HEK293 (cell line): ENCODE measurements around the gene XYLT2.

Experiments
- ATF2 ChIP-seq: fragments of 450-650 bp; formaldehyde crosslinking; IDR thresholded peaks from 2 replicates; pipeline ENCODE4 v1.5.1; 2016; ENCODE audit warnings: missing biosample characterization, missing genetic modification characterization, low read depth
- ELK4 ChIP-seq: IDR thresholded peaks from 2 replicates; pipeline ENCODE4 v1.6.1; 2011; ENCODE audit warnings: mild to moderate bottlenecking, low read depth, low read length, borderline replicate concordance
- HOXA7 ChIP-seq: sonication (generic); formaldehyde crosslinking; IDR thresholded peaks from 2 replicates; pipeline ENCODE4 v1.8.1; 2022; ENCODE audit warnings: missing genetic modification reagents, borderline replicate concordance
- MYNN ChIP-seq: fragments of 450-650 bp; formaldehyde crosslinking; IDR thresholded peaks from 2 replicates; pipeline ENCODE4 v1.5.1; 2016; ENCODE audit warnings: missing biosample characterization, missing genetic modification characterization, borderline replicate concordance
- REPIN1 ChIP-seq: fragments of 450-650 bp; formaldehyde crosslinking; IDR thresholded peaks from 2 replicates; pipeline ENCODE4 v1.5.1; 2017; ENCODE audit warnings: missing biosample characterization, missing genetic modification characterization, low read depth
- SCRT1 ChIP-seq: fragments of 450-650 bp; formaldehyde crosslinking; IDR thresholded peaks from 2 replicates; pipeline ENCODE4 v1.5.1; 2016; ENCODE audit warnings: missing biosample characterization, missing genetic modification characterization, borderline replicate concordance
- SP2 ChIP-seq: fragments of 450-650 bp; formaldehyde crosslinking; IDR thresholded peaks from 2 replicates; pipeline ENCODE4 v1.5.1; 2016; ENCODE audit warnings: missing biosample characterization, missing genetic modification characterization
- YY2 ChIP-seq: fragments of 450-650 bp; formaldehyde crosslinking; IDR thresholded peaks from 2 replicates; pipeline ENCODE4 v1.5.1; 2016; ENCODE audit warnings: missing biosample characterization, missing genetic modification characterization
- ZFP37 ChIP-seq: fragments of 450-650 bp; formaldehyde crosslinking; IDR thresholded peaks from 2 replicates; pipeline ENCODE4 v1.5.1; 2016; ENCODE audit warnings: missing biosample characterization, missing genetic modification characterization
- ZIC2 ChIP-seq: fragments of 450-650 bp; formaldehyde crosslinking; IDR thresholded peaks from 2 replicates; pipeline ENCODE4 v1.5.1; 2016; ENCODE audit warnings: missing biosample characterization, missing genetic modification characterization
- ZNF10 ChIP-seq: fragments of 450-650 bp; formaldehyde crosslinking; IDR thresholded peaks from 2 replicates; pipeline ENCODE4 v1.5.1; 2017; ENCODE audit warnings: missing biosample characterization, missing genetic modification characterization
- ZNF112 ChIP-seq: fragments of 450-650 bp; formaldehyde crosslinking; IDR thresholded peaks from 2 replicates; pipeline ENCODE4 v1.5.0; 2017; ENCODE audit warnings: missing biosample characterization, missing genetic modification characterization
- ZNF138 ChIP-seq: fragments of 450-650 bp; formaldehyde crosslinking; IDR thresholded peaks from 2 replicates; pipeline ENCODE4 v1.5.1; 2016; ENCODE audit warnings: missing biosample characterization, missing genetic modification characterization, borderline replicate concordance
- ZNF169 ChIP-seq: fragments of 450-650 bp; formaldehyde crosslinking; IDR thresholded peaks from 2 replicates; pipeline ENCODE4 v1.5.1; 2016; ENCODE audit warnings: missing biosample characterization, missing genetic modification characterization
- ZNF18 ChIP-seq: fragments of 450-650 bp; formaldehyde crosslinking; IDR thresholded peaks from 2 replicates; pipeline ENCODE4 v1.5.1; 2016; ENCODE audit warnings: missing biosample characterization, missing genetic modification characterization
- ZNF324 ChIP-seq: fragments of 450-650 bp; formaldehyde crosslinking; IDR thresholded peaks from 2 replicates; pipeline ENCODE4 v1.5.1; 2016; ENCODE audit warnings: missing biosample characterization, missing genetic modification characterization
- ZNF521 ChIP-seq: fragments of 450-650 bp; formaldehyde crosslinking; IDR thresholded peaks from 2 replicates; pipeline ENCODE4 v1.5.1; 2017; ENCODE audit warnings: missing biosample characterization, mild to moderate bottlenecking, missing genetic modification characterization
- ZNF529 ChIP-seq: fragments of 450-650 bp; formaldehyde crosslinking; IDR thresholded peaks from 2 replicates; pipeline ENCODE4 v1.5.1; 2017; ENCODE audit warnings: missing genetic modification characterization, missing biosample characterization; ENCODE audit not compliant: insufficient replicate concordance
- ZNF571 ChIP-seq: fragments of 450-650 bp; formaldehyde crosslinking; IDR thresholded peaks from 2 replicates; pipeline ENCODE4 v1.5.0; 2017; ENCODE audit warnings: missing biosample characterization, missing genetic modification characterization
- ZNF610 ChIP-seq: fragments of 450-650 bp; formaldehyde crosslinking; IDR thresholded peaks from 2 replicates; pipeline ENCODE4 v1.5.1; 2016; ENCODE audit warnings: missing biosample characterization, missing genetic modification characterization, borderline replicate concordance
- ZNF785 ChIP-seq: fragments of 450-650 bp; formaldehyde crosslinking; IDR thresholded peaks from 2 replicates; pipeline ENCODE4 v1.5.1; 2016; ENCODE audit warnings: missing biosample characterization, missing genetic modification characterization
- TF ChIP-seq, protein P1 (sequence below): fragments of 450-650 bp; formaldehyde crosslinking; IDR thresholded peaks from 2 replicates; pipeline ENCODE4 v1.5.1; 2016; ENCODE audit warnings: missing biosample characterization, missing genetic modification characterization, borderline replicate concordance
- TF ChIP-seq, protein P2 (sequence below): fragments of 450-650 bp; formaldehyde crosslinking; IDR thresholded peaks from 2 replicates; pipeline ENCODE4 v1.5.1; 2016; ENCODE audit warnings: missing biosample characterization, missing genetic modification characterization
- TF ChIP-seq, protein P3 (sequence below): fragments of 450-650 bp; formaldehyde crosslinking; IDR thresholded peaks from 2 replicates; pipeline ENCODE4 v1.5.1; 2016; ENCODE audit warnings: missing biosample characterization, missing genetic modification characterization
- TF ChIP-seq, protein P4 (sequence below): fragments of 450-650 bp; formaldehyde crosslinking; IDR thresholded peaks from 2 replicates; pipeline ENCODE4 v1.5.1; 2017; ENCODE audit warnings: missing biosample characterization, missing genetic modification characterization

The XYLT2 gene

GRCh38 chr17:50372758-50373556 lies 27.0 kb downstream of the XYLT2 start, which contains the start of the genes EME1 and MRPL27 (continued):
- TF ChIP-seq ZNF138 (tag by site-specific recombination) = no peak
- no peak for TF ChIP-seq HOXA7 (CRISPR knock-in tag)
- peak; percentile 4; the same call in 1 of the 2 replicates for TF ChIP-seq ATF2
- peak; percentile 55; the same call in 1 of the 2 replicates for TF ChIP-seq REPIN1 (tag by site-specific recombination)
- TF ChIP-seq SP2 (tag by site-specific recombination) = peak; percentile 92
- TF ChIP-seq ZNF571 (tag by site-specific recombination) = no peak
- TF ChIP-seq, protein P1, sequence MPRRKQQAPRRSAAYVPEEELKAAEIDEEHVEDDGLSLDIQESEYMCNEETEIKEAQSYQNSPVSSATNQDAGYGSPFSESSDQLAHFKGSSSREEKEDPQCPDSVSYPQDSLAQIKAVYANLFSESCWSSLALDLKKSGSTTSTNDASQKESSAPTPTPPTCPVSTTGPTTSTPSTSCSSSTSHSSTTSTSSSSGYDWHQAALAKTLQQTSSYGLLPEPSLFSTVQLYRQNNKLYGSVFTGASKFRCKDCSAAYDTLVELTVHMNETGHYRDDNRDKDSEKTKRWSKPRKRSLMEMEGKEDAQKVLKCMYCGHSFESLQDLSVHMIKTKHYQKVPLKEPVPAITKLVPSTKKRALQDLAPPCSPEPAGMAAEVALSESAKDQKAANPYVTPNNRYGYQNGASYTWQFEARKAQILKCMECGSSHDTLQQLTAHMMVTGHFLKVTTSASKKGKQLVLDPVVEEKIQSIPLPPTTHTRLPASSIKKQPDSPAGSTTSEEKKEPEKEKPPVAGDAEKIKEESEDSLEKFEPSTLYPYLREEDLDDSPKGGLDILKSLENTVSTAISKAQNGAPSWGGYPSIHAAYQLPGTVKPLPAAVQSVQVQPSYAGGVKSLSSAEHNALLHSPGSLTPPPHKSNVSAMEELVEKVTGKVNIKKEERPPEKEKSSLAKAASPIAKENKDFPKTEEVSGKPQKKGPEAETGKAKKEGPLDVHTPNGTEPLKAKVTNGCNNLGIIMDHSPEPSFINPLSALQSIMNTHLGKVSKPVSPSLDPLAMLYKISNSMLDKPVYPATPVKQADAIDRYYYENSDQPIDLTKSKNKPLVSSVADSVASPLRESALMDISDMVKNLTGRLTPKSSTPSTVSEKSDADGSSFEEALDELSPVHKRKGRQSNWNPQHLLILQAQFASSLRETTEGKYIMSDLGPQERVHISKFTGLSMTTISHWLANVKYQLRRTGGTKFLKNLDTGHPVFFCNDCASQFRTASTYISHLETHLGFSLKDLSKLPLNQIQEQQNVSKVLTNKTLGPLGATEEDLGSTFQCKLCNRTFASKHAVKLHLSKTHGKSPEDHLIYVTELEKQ = no peak
- TF ChIP-seq, protein P2, sequence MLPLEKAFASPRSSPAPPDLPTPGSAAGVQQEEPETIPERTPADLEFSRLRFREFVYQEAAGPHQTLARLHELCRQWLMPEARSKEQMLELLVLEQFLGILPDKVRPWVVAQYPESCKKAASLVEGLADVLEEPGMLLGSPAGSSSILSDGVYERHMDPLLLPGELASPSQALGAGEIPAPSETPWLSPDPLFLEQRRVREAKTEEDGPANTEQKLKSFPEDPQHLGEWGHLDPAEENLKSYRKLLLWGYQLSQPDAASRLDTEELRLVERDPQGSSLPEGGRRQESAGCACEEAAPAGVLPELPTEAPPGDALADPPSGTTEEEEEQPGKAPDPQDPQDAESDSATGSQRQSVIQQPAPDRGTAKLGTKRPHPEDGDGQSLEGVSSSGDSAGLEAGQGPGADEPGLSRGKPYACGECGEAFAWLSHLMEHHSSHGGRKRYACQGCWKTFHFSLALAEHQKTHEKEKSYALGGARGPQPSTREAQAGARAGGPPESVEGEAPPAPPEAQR (tag by site-specific recombination) = peak; percentile 56; the same call in 1 of the 2 replicates
- TF ChIP-seq ZNF785 (tag by site-specific recombination) = no peak
- no peak for TF ChIP-seq ELK4
- no peak for TF ChIP-seq ZNF521 (tag by site-specific recombination)
- no peak for TF ChIP-seq ZNF112
- peak; percentile 73 for TF ChIP-seq ZNF10 (tag by site-specific recombination)
- peak; percentile 26; the same call in 1 of the 2 replicates for TF ChIP-seq ZIC2
- no peak for TF ChIP-seq ZNF169 (tag by site-specific recombination)
- peak; percentile 94 for TF ChIP-seq ZNF324 (tag by site-specific recombination)
- peak; percentile 79 for TF ChIP-seq ZNF610 (tag by site-specific recombination)
- TF ChIP-seq SCRT1 (tag by site-specific recombination) = no peak
- TF ChIP-seq, protein P3, sequence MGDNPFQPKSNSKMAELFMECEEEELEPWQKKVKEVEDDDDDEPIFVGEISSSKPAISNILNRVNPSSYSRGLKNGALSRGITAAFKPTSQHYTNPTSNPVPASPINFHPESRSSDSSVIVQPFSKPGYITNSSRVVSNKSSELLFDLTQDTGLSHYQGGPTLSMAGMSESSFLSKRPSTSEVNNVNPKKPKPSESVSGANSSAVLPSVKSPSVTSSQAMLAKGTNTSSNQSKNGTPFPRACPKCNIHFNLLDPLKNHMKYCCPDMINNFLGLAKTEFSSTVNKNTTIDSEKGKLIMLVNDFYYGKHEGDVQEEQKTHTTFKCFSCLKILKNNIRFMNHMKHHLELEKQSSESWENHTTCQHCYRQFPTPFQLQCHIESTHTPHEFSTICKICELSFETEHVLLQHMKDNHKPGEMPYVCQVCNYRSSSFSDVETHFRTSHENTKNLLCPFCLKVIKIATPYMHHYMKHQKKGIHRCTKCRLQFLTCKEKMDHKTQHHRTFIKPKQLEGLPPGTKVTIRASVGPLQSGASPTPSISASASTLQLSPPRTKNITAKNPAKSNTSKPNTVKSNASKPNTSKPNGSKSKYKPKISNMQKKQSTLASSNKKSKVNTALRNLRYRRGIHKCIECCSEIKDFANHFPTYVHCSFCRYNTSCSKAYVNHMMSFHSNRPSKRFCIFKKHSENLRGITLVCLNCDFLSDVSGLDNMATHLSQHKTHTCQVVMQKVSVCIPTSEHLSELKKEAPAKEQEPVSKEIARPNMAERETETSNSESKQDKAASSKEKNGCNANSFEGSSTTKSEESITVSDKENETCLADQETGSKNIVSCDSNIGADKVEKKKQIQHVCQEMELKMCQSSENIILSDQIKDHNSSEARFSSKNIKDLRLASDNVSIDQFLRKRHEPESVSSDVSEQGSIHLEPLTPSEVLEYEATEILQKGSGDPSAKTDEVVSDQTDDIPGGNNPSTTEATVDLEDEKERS (tag by site-specific recombination) = 0 out of 2 replicates have a peak, but pooled peaks have one; percentile 16
- TF ChIP-seq, protein P4, sequence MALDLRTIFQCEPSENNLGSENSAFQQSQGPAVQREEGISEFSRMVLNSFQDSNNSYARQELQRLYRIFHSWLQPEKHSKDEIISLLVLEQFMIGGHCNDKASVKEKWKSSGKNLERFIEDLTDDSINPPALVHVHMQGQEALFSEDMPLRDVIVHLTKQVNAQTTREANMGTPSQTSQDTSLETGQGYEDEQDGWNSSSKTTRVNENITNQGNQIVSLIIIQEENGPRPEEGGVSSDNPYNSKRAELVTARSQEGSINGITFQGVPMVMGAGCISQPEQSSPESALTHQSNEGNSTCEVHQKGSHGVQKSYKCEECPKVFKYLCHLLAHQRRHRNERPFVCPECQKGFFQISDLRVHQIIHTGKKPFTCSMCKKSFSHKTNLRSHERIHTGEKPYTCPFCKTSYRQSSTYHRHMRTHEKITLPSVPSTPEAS (tag by site-specific recombination) = no peak
- no peak for TF ChIP-seq ZNF529
- peak; percentile 98 for TF ChIP-seq YY2 (tag by site-specific recombination)
- TF ChIP-seq MYNN = no peak; the same call in 1 of the 2 replicates
- TF ChIP-seq ZNF18 = no peak; the same call in 1 of the 2 replicates
- TF ChIP-seq ZFP37 (tag by site-specific recombination) = peak; percentile 72; the same call in 1 of the 2 replicates
